Astrocyte of the spinal cord (primary cell): ENCODE results near the gene NYNRIN.

Experiments
- DNase-seq: peaks from one replicate; pipeline ENCODE4 v3.0.0; 2011; ENCODE audit warnings: low read depth, low spot score
- H3K4me3 ChIP-seq: 2 replicates; pipeline ENCODE4 v1.5.1; 2011; ENCODE audit warnings: low read depth, mild to moderate bottlenecking, low read length, moderate library complexity
- in situ Hi-C: cut with HindIII; loops from 2 replicates; pipeline ENCODE4 v1.10.0; 2017; ENCODE audit warnings: low sequenced_read_pairs
- TF ChIP-seq, protein P1 (sequence below): IDR thresholded peaks from 2 replicates; pipeline ENCODE4 v1.5.1; 2012; ENCODE audit warnings: low read depth, mild to moderate bottlenecking, low read length, inconsistent platforms

The NYNRIN gene

DNA sequence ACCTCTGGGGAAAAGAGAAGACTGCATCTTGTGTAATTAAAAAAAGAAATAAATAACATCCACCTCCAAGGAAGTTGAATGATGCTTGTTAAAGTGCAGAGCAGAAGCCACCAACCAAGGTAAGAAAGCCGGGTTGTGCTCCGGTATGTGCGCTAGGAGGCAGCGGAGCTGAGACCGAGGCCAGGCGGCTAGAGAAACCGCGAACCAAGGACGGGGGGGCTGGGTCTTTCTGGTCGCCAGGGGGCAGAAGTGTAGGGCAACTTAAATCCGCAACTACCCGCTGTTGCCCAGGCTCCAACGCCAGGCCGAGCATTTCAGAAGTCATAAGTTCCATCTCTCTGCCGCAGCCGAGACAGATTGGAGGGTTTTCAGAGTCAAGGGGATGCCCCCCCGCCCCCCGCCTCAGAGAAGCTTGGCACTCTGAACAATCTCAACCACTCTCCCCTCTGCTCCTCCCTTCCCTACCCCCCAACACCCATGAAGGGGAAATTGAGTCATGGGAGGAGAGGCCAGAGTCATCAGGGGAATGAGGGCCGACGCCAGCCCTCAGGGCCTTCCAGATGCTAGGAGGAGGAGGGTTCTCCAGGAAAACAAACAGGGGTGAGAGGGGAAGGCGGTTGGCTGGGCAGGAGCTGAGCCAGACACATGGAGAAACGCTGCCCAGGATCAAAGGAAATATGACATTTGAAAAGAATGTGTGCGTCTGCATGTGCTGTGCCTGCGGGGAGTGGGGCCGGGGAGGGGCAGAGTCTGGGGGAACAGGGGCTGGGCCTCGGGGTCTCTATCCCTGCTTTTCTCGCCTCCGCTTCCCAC, 33.0 kb upstream of the NYNRIN start:
- peak; percentile 93 for DNase-seq
- H3K4me3 ChIP-seq = peak overlapping the region; percentile 94
- in situ Hi-C loops = no loop called here
- TF ChIP-seq, protein P1, sequence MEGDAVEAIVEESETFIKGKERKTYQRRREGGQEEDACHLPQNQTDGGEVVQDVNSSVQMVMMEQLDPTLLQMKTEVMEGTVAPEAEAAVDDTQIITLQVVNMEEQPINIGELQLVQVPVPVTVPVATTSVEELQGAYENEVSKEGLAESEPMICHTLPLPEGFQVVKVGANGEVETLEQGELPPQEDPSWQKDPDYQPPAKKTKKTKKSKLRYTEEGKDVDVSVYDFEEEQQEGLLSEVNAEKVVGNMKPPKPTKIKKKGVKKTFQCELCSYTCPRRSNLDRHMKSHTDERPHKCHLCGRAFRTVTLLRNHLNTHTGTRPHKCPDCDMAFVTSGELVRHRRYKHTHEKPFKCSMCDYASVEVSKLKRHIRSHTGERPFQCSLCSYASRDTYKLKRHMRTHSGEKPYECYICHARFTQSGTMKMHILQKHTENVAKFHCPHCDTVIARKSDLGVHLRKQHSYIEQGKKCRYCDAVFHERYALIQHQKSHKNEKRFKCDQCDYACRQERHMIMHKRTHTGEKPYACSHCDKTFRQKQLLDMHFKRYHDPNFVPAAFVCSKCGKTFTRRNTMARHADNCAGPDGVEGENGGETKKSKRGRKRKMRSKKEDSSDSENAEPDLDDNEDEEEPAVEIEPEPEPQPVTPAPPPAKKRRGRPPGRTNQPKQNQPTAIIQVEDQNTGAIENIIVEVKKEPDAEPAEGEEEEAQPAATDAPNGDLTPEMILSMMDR = peak; percentile 89

DNA sequence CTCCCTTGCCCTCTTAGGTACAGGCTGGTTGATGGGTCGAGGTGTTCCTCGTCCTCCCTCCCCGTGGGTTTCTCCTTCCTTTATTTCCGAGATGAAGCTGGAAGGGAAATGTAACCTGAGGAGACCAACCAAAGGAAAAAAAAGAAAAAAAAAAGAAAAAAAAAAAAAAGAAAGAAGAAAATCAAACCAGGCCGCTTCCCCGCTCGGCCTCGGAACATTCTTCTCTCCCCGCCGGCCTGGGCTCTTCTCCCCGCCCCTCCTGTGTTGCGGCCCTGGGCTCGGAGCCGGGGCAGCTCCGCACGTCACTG, 32.4 kb upstream of the NYNRIN start:
- peak overlapping the region; percentile 94 for H3K4me3 ChIP-seq
- DNase-seq = no peak
- in situ Hi-C loops = no loop called here
- TF ChIP-seq, protein P1 = no peak

DNA sequence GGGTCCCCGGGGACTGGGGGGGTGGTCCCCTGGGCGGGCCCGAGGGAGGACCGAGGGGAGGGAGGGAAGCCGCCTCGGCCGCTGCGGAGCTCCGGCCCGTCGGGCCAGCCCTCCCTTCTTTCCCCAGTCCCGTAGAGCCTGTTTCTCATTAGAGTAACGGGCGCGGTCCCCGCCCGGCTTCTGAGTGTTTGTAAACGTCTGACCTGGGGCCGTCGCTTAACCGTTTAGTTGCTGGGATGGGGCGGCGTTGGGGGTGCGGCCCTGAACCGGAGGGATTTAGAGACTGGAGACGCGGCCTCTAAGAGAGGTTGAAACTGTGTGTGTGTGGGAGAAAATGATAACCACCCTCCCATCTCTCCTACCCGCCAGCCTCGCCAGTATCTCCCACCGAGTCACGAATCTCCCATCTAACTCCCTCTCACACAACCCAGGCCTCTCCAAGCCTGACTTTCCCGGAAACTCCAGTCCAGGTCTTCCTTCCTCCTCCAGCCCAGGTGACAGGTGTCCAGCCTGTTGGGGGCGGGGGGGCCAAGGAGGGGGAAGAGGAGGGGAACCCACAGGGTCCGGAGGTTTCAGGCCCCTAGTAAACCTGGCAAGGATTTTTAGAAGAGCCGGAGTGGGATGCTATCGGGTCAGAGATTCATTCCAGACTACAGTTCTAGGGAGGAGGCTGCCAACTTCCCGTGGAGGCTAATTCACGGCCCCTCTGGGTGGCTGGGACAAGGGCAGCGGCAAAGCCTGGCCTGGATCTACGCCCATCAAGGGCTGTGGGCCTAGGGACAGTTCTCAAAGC, 31.9 kb upstream of the NYNRIN start:
- in situ Hi-C loops = no loop called here
- peak overlapping the region; percentile 94 for H3K4me3 ChIP-seq

DNA sequence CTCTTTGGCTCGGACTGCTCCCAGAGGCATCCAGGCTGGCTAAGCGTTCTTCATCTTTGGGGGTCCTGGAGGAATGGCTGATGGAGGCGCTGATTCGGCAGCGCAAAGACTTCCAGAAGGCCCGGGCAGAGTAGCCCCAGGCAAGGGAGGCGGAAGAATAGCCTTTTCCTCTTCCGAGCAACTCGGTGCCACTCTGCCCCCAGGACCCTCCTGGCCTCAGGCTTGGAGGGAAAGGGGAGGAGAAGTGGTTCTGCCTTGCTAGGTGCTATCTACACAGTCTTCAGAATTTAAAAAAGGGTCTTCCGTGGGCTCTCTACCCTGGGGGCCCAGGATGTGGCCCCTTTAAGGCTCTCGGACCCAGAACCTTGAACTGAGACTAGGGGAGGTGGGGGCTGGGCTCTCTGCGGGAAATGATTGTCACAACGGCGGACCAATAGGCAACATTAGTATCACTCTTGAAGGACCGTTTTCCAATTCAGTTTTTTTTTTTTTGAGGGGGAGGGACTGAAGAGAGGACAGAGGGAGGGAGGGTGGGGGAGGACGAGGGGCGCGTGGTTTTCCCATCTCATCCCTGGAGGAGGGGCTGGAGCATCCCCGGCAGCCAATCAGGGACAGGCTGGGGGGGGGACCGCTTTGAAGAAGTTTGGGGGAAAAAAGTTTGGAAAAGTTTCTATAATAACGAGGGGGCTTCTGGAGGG, 31.1 kb upstream of the NYNRIN start, which contains the start of gene NFATC4:
Gene NFATC4 (plus strand): TSS at position 671 of the 698 bp plus-strand sequence. CDS start 157 bp downstream, outside the sequence.
- TF ChIP-seq, protein P1 = no peak
- peak; percentile 94 for DNase-seq
- H3K4me3 ChIP-seq = peak within 1 kb of the TSS; percentile 94
- in situ Hi-C loops = no loop called here

More for the DNA sequence above, 31.9 kb upstream of the NYNRIN start:
- DNase-seq = peak; percentile 97
- TF ChIP-seq, protein P1 = no peak

DNA sequence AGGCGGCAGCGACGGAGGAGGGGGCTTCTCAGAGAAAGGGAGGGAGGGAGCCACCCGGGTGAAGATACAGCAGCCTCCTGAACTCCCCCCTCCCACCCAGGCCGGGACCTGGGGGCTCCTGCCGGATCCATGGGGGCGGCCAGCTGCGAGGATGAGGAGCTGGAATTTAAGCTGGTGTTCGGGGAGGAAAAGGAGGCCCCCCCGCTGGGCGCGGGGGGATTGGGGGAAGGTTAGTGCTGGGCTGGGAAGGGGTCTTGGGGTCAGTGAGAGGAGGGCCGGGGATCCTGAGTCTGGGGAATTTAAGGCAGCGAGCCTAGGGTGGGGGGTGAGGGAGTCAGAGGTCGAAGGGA, 30.6 kb upstream of the NYNRIN start:
- H3K4me3 ChIP-seq = peak overlapping the region; percentile 94
- TF ChIP-seq, protein P1 = no peak
- in situ Hi-C loops = no loop called here

DNA sequence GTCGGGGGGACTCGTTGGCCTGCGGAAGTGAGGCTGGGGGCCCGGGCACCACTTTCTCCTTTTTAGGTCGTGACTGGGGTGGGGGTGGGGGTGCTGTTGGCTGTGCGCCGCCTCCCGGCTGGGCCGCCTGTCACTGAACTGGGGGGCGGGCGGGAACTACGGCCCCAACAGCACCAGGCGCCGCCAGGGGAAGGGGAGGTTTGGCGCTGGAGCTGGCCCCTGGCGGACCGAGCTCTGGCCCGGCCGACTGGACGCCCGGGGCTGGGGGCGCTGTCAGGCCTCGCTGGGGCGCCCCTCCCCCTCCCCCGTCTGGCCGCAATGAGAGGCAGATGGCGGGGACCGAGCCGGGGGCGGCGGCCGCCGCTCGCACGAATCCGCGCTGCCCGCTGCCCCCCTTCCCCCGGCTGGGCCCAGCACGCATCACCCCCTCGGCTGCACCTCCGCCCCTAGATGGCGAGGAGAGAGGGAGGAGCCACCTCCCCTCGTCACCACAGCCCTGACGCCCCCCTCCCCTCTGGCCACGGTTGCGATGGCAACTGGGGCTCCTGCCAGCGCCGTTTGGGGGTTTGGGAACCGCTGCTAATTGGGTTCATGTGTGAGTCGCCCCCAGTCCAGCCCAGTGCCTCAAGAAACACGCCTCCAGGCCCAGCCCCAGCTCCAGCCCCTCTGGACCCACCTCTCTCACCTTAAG, 30.1 kb upstream of the NYNRIN start:
- DNase-seq = peak; percentile 59
- in situ Hi-C loops = no loop called here
- TF ChIP-seq, protein P1 = no peak
- H3K4me3 ChIP-seq = peak overlapping the region; percentile 94

More for the DNA sequence above, 30.6 kb upstream of the NYNRIN start:
- no peak for DNase-seq
